K562 (cell line): Measurements from ENCODE around the gene NR6A1. TPM values are rescaled to one million over a fixed set of nuclear protein-coding genes. Genes with fewer than 3 reads are reported as not detected.

Source experiments
- ATAC-seq: fragments of 200-7000 bp; cut with Tn5 transposase; 3 replicates; pipeline ENCODE4 v1.9.1; 2020; ENCODE audit warnings: moderate library complexity
- BruUV-seq: library from RNA; stranded (reverse); fragments of 400-500 nt; replicated peaks from 2 replicates; lab custom pipeline; 2021; lab: Mats Ljungman, UMichigan
- CTCF ChIA-PET: fragments of 300-600 bp; formaldehyde crosslinking; extraction: SDS; loops from one replicate; lab custom pipeline; 2021; ENCODE audit warnings: low intra/inter-chr PET ratio; lab: Yijun Ruan, JAX
- POLR2A ChIA-PET: fragments of 300-600, 350-650 bp; sonication (Branson Sonifier 250); formaldehyde crosslinking; extraction: SDS; loops from one replicate; lab custom pipeline; 2021; ENCODE audit warnings: antibody characterized with exemption, inconsistent platforms; lab: Yijun Ruan, JAX
- DNase-seq, 4 experiments: peaks; one replicate each; pipeline versions ENCODE4 v3.0.0 to v3.0.0-alpha.2; 2011 to 2018; ENCODE audit warnings: low spot score in 3 of 4, mixed read lengths in 3 of 4; ENCODE audit errors: extremely low read depth in 1 of 4
- FAIRE-seq: peaks from 2 replicates; lab custom pipeline; 2011; peaks lifted over from hg19 to GRCh38; lab: Jason Lieb, UNC
- H2AFZ ChIP-seq: 2 replicates; pipeline ENCODE4 v1.6.0; 2011; ENCODE audit warnings: low read depth, low read length, control low read depth, inconsistent platforms
- H3K27ac ChIP-seq: fragments of 200-600 bp; 3 replicates; pipeline ENCODE4 v1.8.0; 2011; ENCODE audit warnings: low read depth, mild to moderate bottlenecking, control low read depth, inconsistent platforms, low read length, moderate library complexity, mixed read lengths; ENCODE audit errors: extremely low read depth
- H3K27me3 ChIP-seq, 2 experiments: fragments of 300-600 bp in 1 of 2; 2 replicates in 1 of 2; 3 replicates in 1 of 2; pipeline versions ENCODE4 v1.6.0 to v1.8.0; 2011; ENCODE audit warnings: inconsistent platforms in 2 of 2, low read length in 2 of 2, mild to moderate bottlenecking in 1 of 2, mixed read lengths in 1 of 2, moderate library complexity in 1 of 2; ENCODE audit not compliant: control insufficient read depth in 2 of 2, insufficient read depth in 2 of 2
- H3K36me3 ChIP-seq: fragments of 300-600 bp; 3 replicates; pipeline ENCODE4 v1.8.0; 2011; ENCODE audit warnings: mild to moderate bottlenecking, low read length, inconsistent platforms; ENCODE audit not compliant: control insufficient read depth, insufficient read depth
- H3K4me1 ChIP-seq, 2 experiments: fragments of 200-600 bp in 1 of 2; replicated peaks in 1 of 2; 2 replicates in 1 of 2; 3 replicates in 1 of 2; pipeline versions ENCODE4 v1.5.1 to v1.8.0; 2011; ENCODE audit warnings: inconsistent platforms in 2 of 2, low read length in 2 of 2, mild to moderate bottlenecking in 1 of 2, mixed read lengths in 1 of 2, moderate library complexity in 1 of 2; ENCODE audit not compliant: control insufficient read depth in 2 of 2, insufficient read depth in 2 of 2
- H3K4me2 ChIP-seq: 2 replicates; pipeline ENCODE4 v1.6.1; 2011; ENCODE audit warnings: low read length, control low read depth, inconsistent platforms, mixed read lengths; ENCODE audit not compliant: insufficient read depth
- H3K4me3 ChIP-seq: fragments of 200-600 bp; sonication (generic), shearing (Covaris generic); 2 replicates; pipeline ENCODE4 v1.5.1; 2016; ENCODE audit warnings: control low read depth, inconsistent platforms
- H3K79me2 ChIP-seq: fragments of 200-600 bp; 3 replicates; pipeline ENCODE4 v1.8.0; 2011; ENCODE audit warnings: low read length, inconsistent platforms; ENCODE audit not compliant: control insufficient read depth, insufficient read depth
- H3K9ac ChIP-seq, 2 experiments: 2 replicates each; pipeline versions ENCODE4 v1.6.0 to v1.6.1; 2011; ENCODE audit warnings: low read depth in 2 of 2, low read length in 2 of 2, control low read depth in 1 of 2, inconsistent platforms in 1 of 2, mild to moderate bottlenecking in 1 of 2, mixed read lengths in 1 of 2; ENCODE audit not compliant: insufficient read depth in 1 of 2
- H3K9me1 ChIP-seq: one replicate; pipeline ENCODE4 v1.6.0; 2011; ENCODE audit warnings: inconsistent platforms, mild to moderate bottlenecking, low read length, moderate library complexity; ENCODE audit not compliant: control insufficient read depth, insufficient read depth
- H3K9me3 ChIP-seq: replicated peaks from 2 replicates; pipeline ENCODE4 v1.5.1; 2011; ENCODE audit warnings: low read depth, low read length, inconsistent platforms; ENCODE audit not compliant: control insufficient read depth, insufficient read depth
- H4K20me1 ChIP-seq: replicated peaks from 2 replicates; pipeline ENCODE4 v1.6.1; 2011; ENCODE audit warnings: low read length, inconsistent platforms, mixed read lengths; ENCODE audit not compliant: control insufficient read depth, insufficient read depth
- EGR1 ChIP-seq: fragments of 450-650 bp; conservative IDR thresholded peaks from 2 replicates; pipeline ENCODE4 v1.6.1; 2017; ENCODE audit warnings: mild to moderate bottlenecking
- NR0B1 ChIP-seq: fragments of 450-650 bp; IDR thresholded peaks from one replicate; pipeline ENCODE4 v1.6.1; 2018; ENCODE audit warnings: mild to moderate bottlenecking, moderate library complexity; ENCODE audit not compliant: partially characterized antibody
- ZNF766 ChIP-seq: fragments of 200-800 bp; sonication (Bioruptor generic); conservative IDR thresholded peaks from 2 replicates; pipeline ENCODE4 v1.6.1; 2016; ENCODE audit warnings: missing genetic modification characterization, missing compliant biosample characterization
- WGBS: fragments of 100-300 bp; shearing (Covaris generic); methylation state at CpG from one replicate; pipeline ENCODE4 v1.1.6; 2016; ENCODE audit warnings: low coverage, mixed read lengths; ENCODE audit not compliant: insufficient coverage; ENCODE audit errors: missing lambda C conversion rate; 5-methylcytosine and 5-hydroxymethylcytosine counted together
- in situ Hi-C: fragments of 300-500 bp; cut with MboI; formaldehyde crosslinking; loops from 4 replicates; pipeline ENCODE4 v1.15.0; 2018; ENCODE audit warnings: inconsistent platforms, mixed read lengths
- intact Hi-C: fragments of 100-400 bp; cut with micrococcal nuclease; formaldehyde crosslinking; loops from 2 replicates; pipeline ENCODE4 v1.14.2; 2022
- polyA plus RNA-seq, 8 experiments: library from polyadenylated mRNA; depleted of rRNA in 4 of 8; stranded (reverse) in 5 of 8; unstranded in 3 of 8; fragments of >200 nt; fragmentation: Nextera tagmentation in 2 of 8; fragmentation: Illumina TruSeq in 1 of 8; extraction: Ambion mirVana in 2 of 8; extraction: Trizol in 1 of 8; gene quantifications; 2 replicates each; pipeline versions ENCODE4 v1.2.1 to v1.2.3, GENCODE V29; 2011 to 2014; ENCODE audit warnings: inconsistent platforms in 1 of 8, missing spikeins in 1 of 8
- total RNA-seq, 7 experiments: library from RNA; depleted of rRNA in 6 of 7; stranded (reverse); fragments of >200 nt in 6 of 7; fragmentation: Illumina TruSeq in 2 of 7; extraction: Trizol in 2 of 7; gene quantifications; 2 replicates each; pipeline versions ENCODE4 v1.2.1 to v1.2.3, GENCODE V29; 2011 to 2021; ENCODE audit warnings: low replicate concordance in 1 of 7

Gene NR6A1
- total and polyA plus RNA-seq, 9 of the 15 experiments (the other 6 are each of a cell fraction or from before 2014, with no cell fraction given): 9.7 to 55.4 (median 28.3) TPM

GRCh38 chr9:124499216-124499615, 271.9 kb downstream of the NR6A1 start:
- Histone ChIP-seq H3K36me3 (no peaks in the 10 kb centered on the region), H3K27ac (no peak overlapping the region)
- POLR2A ChIA-PET: interaction anchor here (0.6 kb wide), 1 partner anchor 29 kb away, joined by 4 read pairs; no protein-coding TSS in a partner anchor
- DNase-seq: no peak
- WGBS: 7% methylated on average over 2 of the region's 3 CpGs
- no peak for TF ChIP-seq NR0B1
- peak; percentile 48 for TF ChIP-seq EGR1
- TF ChIP-seq ZNF766: no peak
- TF ChIP-seq, all 486 proteins: peak for 1
- H3K9me3 ChIP-seq: no peaks in the 10 kb centered on the region
- no peak overlapping the region for H3K4me3 ChIP-seq
- in situ Hi-C loops (no loop called here), intact Hi-C loops (no loop called here)
- H3K79me2 ChIP-seq: no peaks in the 10 kb centered on the region
- H2AFZ ChIP-seq: no peak overlapping the region
- H3K9me1 ChIP-seq: no peaks in the 10 kb centered on the region
- H4K20me1 ChIP-seq: peaks cover 23% of the 10 kb centered on the region; the same call in 1 of the 2 replicates
- ATAC-seq (no peak), FAIRE-seq (no peak)
- H3K27me3 ChIP-seq: peaks cover 29 to 85% of the 10 kb centered on the region in 2 experiments; a peak in 4 of 5 replicates
- peaks cover 11 to 45% of the 10 kb centered on the region in 2 experiments; a peak in 3 of 5 replicates for H3K4me1 ChIP-seq
- no TSS peak for BruUV-seq
- CTCF ChIA-PET: no interaction called here
- H3K9ac ChIP-seq: no peak overlapping the region; a peak in 1 of 4 replicates
- H3K4me2 ChIP-seq: no peak overlapping the region
